Activated naive CD8-positive, alpha-beta T cell treated with anti-CD3 and anti-CD28 coated beads for 36 hours (primary cell): ENCODE results near the gene DMRTC2. TPM values are rescaled to one million over a fixed set of nuclear protein-coding genes. Genes with fewer than 3 reads are reported as not detected.

Experiments used
- DNase-seq: peaks from one replicate; pipeline ENCODE4 v3.0.0; 2021
- H3K27ac Mint-ChIP-seq: one replicate; pipeline ENCODE4 v1.8.0; 2022; ENCODE audit warnings: mild to moderate bottlenecking, moderate library complexity, mixed read lengths
- H3K27me3 Mint-ChIP-seq: one replicate; pipeline ENCODE4 v1.8.0; 2022; ENCODE audit warnings: mild to moderate bottlenecking, mixed read lengths
- H3K36me3 Mint-ChIP-seq: one replicate; pipeline ENCODE4 v1.8.0; 2021; ENCODE audit warnings: mild to moderate bottlenecking, mixed read lengths
- H3K4me1 Mint-ChIP-seq: one replicate; pipeline ENCODE4 v1.8.0; 2021; ENCODE audit warnings: mixed read lengths
- H3K4me3 Mint-ChIP-seq: one replicate; pipeline ENCODE4 v1.8.0; 2022; ENCODE audit warnings: mild to moderate bottlenecking, moderate library complexity, mixed read lengths
- H3K9me3 Mint-ChIP-seq: one replicate; pipeline ENCODE4 v1.8.0; 2022; ENCODE audit warnings: mixed read lengths
- total RNA-seq, 2 experiments: library from RNA; stranded (reverse); gene quantifications; one replicate each; pipeline ENCODE4 v1.2.3, GENCODE V29; 2021

The DMRTC2 gene
- total RNA-seq, 2 experiments from 2014 or later = not detected

DNA sequence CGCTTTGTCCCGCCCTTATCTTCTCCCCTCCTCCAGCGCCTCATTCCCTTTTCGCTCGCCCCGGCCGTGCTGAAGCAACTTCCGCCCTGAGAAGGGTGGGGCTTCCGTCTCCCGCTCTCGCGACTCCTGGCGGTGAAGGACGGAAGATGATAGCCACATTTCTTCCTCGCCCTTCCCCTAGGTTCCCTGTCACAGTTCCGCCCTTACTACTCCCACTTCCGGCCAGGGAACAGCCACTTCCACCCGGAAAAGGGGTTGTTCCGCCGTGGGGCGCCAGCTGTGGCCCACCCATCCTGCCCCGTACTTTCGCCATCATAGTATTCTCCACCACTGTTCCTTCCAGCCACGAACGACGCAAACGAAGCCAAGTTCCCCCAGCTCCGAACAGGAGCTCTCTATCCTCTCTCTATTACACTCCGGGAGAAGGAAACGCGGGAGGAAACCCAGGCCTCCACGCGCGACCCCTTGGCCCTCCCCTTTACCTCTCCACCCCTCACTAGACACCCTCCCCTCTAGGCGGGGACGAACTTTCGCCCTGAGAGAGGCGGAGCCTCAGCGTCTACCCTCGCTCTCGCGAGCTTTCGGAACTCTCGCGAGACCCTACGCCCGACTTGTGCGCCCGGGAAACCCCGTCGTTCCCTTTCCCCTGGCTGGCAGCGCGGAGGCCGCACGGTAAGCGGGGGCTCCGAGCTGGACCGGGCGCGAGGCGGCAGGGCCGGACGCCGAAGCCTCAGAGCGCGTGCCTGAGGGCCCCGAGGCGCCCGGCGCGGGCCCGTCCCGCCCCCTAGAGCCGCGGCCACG, 15.0 kb downstream of the DMRTC2 start, which contains the start of gene RPS19:
RPS19 (plus strand) TSS at position 638 of the 801 bp plus-strand sequence. CDS start 520 bp downstream, outside the sequence.
- Mint-ChIP-seq H3K27ac (peak within 1 kb of the TSS; percentile 98), H3K4me3 (peak within 1 kb of the TSS; percentile 92), H3K36me3 (peaks cover 44% of the 10 kb centered on the region), H3K4me1 (peaks cover 42% of the 10 kb centered on the region), H3K9me3 (no peaks in the 10 kb centered on the region), H3K27me3 (no peaks in the 10 kb centered on the region)
- peak; percentile 98 for DNase-seq

DNA sequence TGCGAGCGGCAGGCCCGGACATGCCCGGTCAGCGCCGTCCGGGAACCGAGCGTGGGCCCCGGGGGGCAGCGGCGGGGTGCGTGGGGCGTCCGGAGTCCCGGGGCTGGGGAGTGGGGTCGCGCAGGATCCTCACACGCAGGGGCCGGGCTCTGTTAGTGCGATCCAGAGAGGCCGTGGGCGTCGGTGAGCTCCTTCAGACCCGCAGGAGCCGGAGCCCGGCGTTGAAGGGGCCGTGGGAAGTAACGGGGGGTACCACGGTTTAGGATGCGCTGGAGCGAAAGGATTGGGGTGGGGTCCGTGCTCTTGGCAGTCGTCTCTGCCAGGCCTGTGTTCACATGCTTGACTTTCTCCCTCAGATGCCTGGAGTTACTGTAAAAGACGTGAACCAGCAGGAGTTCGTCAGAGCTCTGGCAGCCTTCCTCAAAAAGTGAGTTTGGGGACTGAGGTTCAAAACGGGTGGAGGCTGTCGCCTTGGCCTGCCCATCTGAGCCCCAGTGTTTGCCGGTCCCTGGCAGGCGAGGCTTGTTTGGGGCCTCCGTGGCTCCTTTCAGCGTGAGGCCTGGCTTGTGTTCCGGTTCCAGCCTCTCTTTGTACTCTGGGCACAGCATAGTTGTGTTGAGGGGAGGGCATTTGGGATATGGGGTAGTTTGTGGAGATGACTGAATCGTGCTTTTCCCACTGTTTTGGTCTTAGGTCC, 15.7 kb downstream of the DMRTC2 start:
- Mint-ChIP-seq H3K27ac (peak overlapping the region; percentile 96), H3K9me3 (no peaks in the 10 kb centered on the region), H3K36me3 (peaks cover 48% of the 10 kb centered on the region), H3K4me1 (peaks cover 48% of the 10 kb centered on the region), H3K4me3 (peak overlapping the region; percentile 92), H3K27me3 (no peaks in the 10 kb centered on the region)
- no peak for DNase-seq

- no peak for DNase-seq
- Mint-ChIP-seq H3K9me3 (no peaks in the 10 kb centered on the region), H3K4me1 (peaks cover 54% of the 10 kb centered on the region), H3K27me3 (no peaks in the 10 kb centered on the region), H3K27ac (peak overlapping the region; percentile 96), H3K36me3 (peaks cover 52% of the 10 kb centered on the region), H3K4me3 (peak overlapping the region; percentile 92)
Observed at GRCh38 chr19:41861116-41861768, 16.4 kb downstream of the DMRTC2 start.

- H3K4me1 Mint-ChIP-seq = peaks cover 60% of the 10 kb centered on the region
- peaks cover 55% of the 10 kb centered on the region for H3K36me3 Mint-ChIP-seq
- H3K9me3 Mint-ChIP-seq = no peaks in the 10 kb centered on the region
- H3K27ac Mint-ChIP-seq = peak overlapping the region; percentile 96
- H3K4me3 Mint-ChIP-seq = peak overlapping the region; percentile 92
- DNase-seq = no peak
- no peaks in the 10 kb centered on the region for H3K27me3 Mint-ChIP-seq
Observed at GRCh38 chr19:41861846-41862245, 17.0 kb downstream of the DMRTC2 start.

DNA sequence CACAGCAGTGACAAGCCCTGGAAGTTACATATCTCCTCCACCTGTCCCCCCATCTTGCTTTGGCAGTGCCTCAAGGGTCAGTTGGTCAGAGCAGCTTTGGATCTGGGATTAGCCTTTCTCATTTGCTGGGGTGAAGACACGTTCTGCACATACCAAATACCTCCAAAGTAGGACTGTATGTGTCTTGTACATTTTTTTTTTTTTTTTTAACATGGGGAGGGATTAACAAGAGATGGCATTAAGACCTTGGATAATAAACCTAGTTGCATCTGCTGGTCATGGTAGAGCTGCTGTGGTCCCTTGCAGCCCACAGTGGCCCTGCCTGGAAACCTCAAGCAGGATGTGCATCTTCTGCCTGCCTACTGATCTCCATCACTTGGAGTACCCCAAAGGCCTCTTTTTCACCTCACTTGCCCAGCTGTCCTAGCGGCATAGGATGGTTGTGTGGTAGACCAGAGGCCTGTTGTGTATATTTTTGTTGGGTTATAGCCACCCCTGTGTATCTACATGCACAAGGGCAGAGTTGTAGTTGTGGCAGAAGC, 17.7 kb downstream of the DMRTC2 start:
- Mint-ChIP-seq H3K9me3 (no peaks in the 10 kb centered on the region), H3K27me3 (no peaks in the 10 kb centered on the region), H3K36me3 (peaks cover 55% of the 10 kb centered on the region), H3K4me3 (peak overlapping the region; percentile 92), H3K27ac (peak overlapping the region; percentile 96), H3K4me1 (peaks cover 66% of the 10 kb centered on the region)
- DNase-seq = no peak

GRCh38 chr19:41863209-41863931, 18.5 kb downstream of the DMRTC2 start:
- no peak for DNase-seq
- Mint-ChIP-seq H3K4me1 (peaks cover 74% of the 10 kb centered on the region), H3K4me3 (peak overlapping the region; percentile 92), H3K36me3 (peaks cover 62% of the 10 kb centered on the region), H3K9me3 (no peaks in the 10 kb centered on the region), H3K27me3 (no peaks in the 10 kb centered on the region), H3K27ac (peak overlapping the region; percentile 96)

GRCh38 chr19:41864374-41864773, 19.5 kb downstream of the DMRTC2 start:
- Mint-ChIP-seq H3K9me3 (no peaks in the 10 kb centered on the region), H3K4me1 (peaks cover 79% of the 10 kb centered on the region), H3K27ac (peak overlapping the region; percentile 84), H3K27me3 (no peaks in the 10 kb centered on the region), H3K36me3 (peaks cover 69% of the 10 kb centered on the region), H3K4me3 (peak overlapping the region; percentile 92)
- no peak for DNase-seq

GRCh38 chr19:41866284-41866683, 21.4 kb downstream of the DMRTC2 start:
- H3K27ac Mint-ChIP-seq = peak overlapping the region; percentile 84
- no peaks in the 10 kb centered on the region for H3K9me3 Mint-ChIP-seq
- peaks cover 74% of the 10 kb centered on the region for H3K36me3 Mint-ChIP-seq
- no peaks in the 10 kb centered on the region for H3K27me3 Mint-ChIP-seq
- peaks cover 93% of the 10 kb centered on the region for H3K4me1 Mint-ChIP-seq
- no peak for DNase-seq
- H3K4me3 Mint-ChIP-seq = peak overlapping the region; percentile 59

GRCh38 chr19:41868120-41868988, 23.5 kb downstream of the DMRTC2 start:
- Mint-ChIP-seq H3K4me3 (peak overlapping the region; percentile 43), H3K9me3 (no peaks in the 10 kb centered on the region), H3K27ac (peak overlapping the region; percentile 91), H3K36me3 (peaks cover 69% of the 10 kb centered on the region), H3K4me1 (peaks cover 90% of the 10 kb centered on the region), H3K27me3 (no peaks in the 10 kb centered on the region)
- no peak for DNase-seq

GRCh38 chr19:41868989-41869300, 24.1 kb downstream of the DMRTC2 start:
- Mint-ChIP-seq H3K9me3 (no peaks in the 10 kb centered on the region), H3K27me3 (no peaks in the 10 kb centered on the region), H3K36me3 (peaks cover 65% of the 10 kb centered on the region), H3K4me3 (peak overlapping the region; percentile 43), H3K27ac (peak overlapping the region; percentile 91), H3K4me1 (peaks cover 87% of the 10 kb centered on the region)
- no peak for DNase-seq

DNA sequence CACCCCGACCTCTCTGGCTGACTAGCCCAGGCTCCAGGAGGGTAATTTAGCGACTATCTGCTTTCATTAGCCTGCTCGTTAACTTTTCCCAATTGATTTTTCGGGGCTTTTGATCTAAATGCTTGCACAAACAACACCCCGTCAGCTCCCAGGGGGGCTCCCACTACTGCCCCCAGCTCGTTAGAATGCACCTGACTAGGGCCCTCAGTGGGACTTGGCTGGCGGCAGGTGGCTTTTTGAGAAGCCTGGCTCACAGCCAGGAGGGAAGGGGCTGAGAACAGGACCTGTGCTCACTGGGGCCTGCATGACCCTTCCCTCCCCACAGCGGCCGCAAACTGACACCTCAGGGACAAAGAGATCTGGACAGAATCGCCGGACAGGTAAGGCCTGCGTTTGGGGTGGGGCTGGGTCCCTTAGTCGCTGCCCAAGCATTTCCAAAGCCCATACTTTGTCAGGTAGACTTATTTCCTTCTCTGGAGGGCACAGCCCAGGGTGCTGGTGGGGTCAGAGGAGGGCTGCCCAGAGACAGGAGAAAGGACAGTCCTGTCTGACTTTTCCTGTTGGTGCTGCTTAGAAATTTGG, 24.6 kb downstream of the DMRTC2 start:
- no peak for DNase-seq
- H3K27ac Mint-ChIP-seq = peak overlapping the region; percentile 91
- no peaks in the 10 kb centered on the region for H3K9me3 Mint-ChIP-seq
- H3K4me3 Mint-ChIP-seq = peak overlapping the region; percentile 37
- H3K4me1 Mint-ChIP-seq = peaks cover 81% of the 10 kb centered on the region
- H3K27me3 Mint-ChIP-seq = no peaks in the 10 kb centered on the region
- peaks cover 60% of the 10 kb centered on the region for H3K36me3 Mint-ChIP-seq

- no peaks in the 10 kb centered on the region for H3K9me3 Mint-ChIP-seq
Observed at GRCh38 chr19:41870401-41870873, 25.6 kb downstream of the DMRTC2 start.

GRCh38 chr19:41871573-41872383, 26.9 kb downstream of the DMRTC2 start:
- peaks cover 45% of the 10 kb centered on the region for H3K36me3 Mint-ChIP-seq
- no peaks in the 10 kb centered on the region for H3K9me3 Mint-ChIP-seq
- H3K27ac Mint-ChIP-seq = peak overlapping the region; percentile 93
- DNase-seq = peak; percentile 80
- peak overlapping the region; percentile 66 for H3K4me3 Mint-ChIP-seq
- H3K27me3 Mint-ChIP-seq = no peaks in the 10 kb centered on the region
- H3K4me1 Mint-ChIP-seq = peaks cover 76% of the 10 kb centered on the region

More at GRCh38 chr19:41870401-41870873, 25.6 kb downstream of the DMRTC2 start:
- no peak for DNase-seq
- Mint-ChIP-seq H3K36me3 (peaks cover 54% of the 10 kb centered on the region), H3K27ac (peak overlapping the region; percentile 91), H3K4me3 (peak overlapping the region; percentile 37), H3K4me1 (peaks cover 77% of the 10 kb centered on the region), H3K27me3 (no peaks in the 10 kb centered on the region)
